Fibroblast of pulmonary artery (primary cell): ENCODE measurements around the gene VTI1B.

Experiments used
- DNase-seq: peaks from one replicate; pipeline ENCODE4 v3.0.0-alpha.2; 2010; ENCODE audit warnings: low read depth
- H3K4me3 ChIP-seq: replicated peaks from 2 replicates; pipeline ENCODE4 v1.5.1; 2011; ENCODE audit warnings: low read depth, mild to moderate bottlenecking, control low read depth, low read length, moderate library complexity
- CTCF ChIP-seq: IDR thresholded peaks from 2 replicates; pipeline ENCODE4 v1.5.1; 2011; ENCODE audit warnings: mild to moderate bottlenecking, control low read depth, low read length, inconsistent platforms; ENCODE audit errors: missing control alignments

Gene VTI1B

DNA sequence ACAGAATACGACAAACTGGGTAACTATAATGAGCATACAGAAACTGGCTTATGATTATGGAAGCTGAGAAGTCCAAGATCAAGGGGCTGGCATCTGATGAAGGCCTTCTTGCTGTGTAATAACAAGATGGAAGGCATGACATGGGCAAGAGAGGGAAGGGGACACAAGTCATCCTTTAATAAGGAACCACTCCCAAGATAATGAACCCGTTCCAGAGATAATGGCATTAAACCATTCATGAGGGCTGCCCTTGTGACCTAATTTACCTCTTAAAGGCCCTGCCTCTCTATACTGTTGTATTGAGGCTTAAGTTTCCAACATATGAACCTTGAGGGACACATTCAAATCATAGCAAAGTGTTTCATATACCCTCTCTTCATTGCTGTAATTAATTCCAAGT is 4.6 kb upstream of the VTI1B start:
- no peak for TF ChIP-seq CTCF
- no peak for DNase-seq
- no peak overlapping the region for H3K4me3 ChIP-seq

DNA sequence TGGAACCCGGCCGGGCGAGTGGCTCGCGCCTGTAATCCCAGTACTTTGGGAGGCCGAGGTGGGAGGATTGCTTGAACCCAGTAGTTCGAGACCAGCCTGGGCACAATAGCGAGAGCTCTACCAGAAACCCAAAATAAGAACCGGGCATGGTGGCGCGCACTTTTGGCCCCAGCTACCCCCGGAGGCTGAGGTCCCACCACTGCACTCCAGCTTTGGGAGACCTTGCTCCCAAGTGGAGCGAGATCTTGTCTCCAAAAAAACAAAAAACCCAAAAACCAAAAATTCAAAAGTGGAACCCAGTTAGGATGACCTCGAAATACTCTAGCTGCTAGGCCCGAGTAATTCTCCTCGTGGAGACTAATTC is 769 bp upstream of the VTI1B start:
- H3K4me3 ChIP-seq, result peak overlapping the region; percentile 89
- no peak for TF ChIP-seq CTCF

GRCh38 chr14:67674139-67674479 is 323 bp downstream of the VTI1B start:
- peak; percentile 44 for DNase-seq
- peak; percentile 5 for TF ChIP-seq CTCF
- peak overlapping the region; percentile 89 for H3K4me3 ChIP-seq

More for the DNA sequence above, 769 bp upstream of the VTI1B start:
- DNase-seq, result no peak

- no peak for TF ChIP-seq CTCF
- peak overlapping the region; percentile 89 for H3K4me3 ChIP-seq
- DNase-seq, result no peak
Measured at GRCh38 chr14:67673451-67673850, 981 bp downstream of the VTI1B start.

DNA sequence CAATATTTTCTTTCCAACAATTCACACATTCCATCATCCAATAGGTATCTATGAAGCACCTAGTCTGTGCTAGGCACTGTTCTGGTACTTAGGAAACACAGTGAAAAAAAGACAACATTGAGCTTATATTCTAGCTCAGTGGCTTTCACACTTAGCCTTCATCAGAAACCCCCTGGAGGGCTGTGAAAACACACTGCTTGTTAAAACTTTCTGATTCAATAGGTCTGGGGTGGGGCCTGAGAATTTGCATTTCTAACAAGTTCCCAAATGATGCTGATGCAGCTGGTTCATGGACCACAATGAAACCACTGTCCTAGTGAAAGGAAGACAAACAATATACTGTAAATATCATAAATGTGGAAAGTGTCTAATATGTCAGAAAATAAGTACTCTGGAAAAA is 5.9 kb downstream of the VTI1B start:
- H3K4me3 ChIP-seq, result no peak overlapping the region
- TF ChIP-seq CTCF, result no peak
- no peak for DNase-seq

- H3K4me3 ChIP-seq, result no peak overlapping the region
- peak; percentile 70 for TF ChIP-seq CTCF
- DNase-seq, result peak; percentile 86
Measured at GRCh38 chr14:67666750-67667449, 7.5 kb downstream of the VTI1B start.

GRCh38 chr14:67665868-67666267 is 8.6 kb downstream of the VTI1B start:
- TF ChIP-seq CTCF, result no peak
- DNase-seq, result peak; percentile 51
- no peak overlapping the region for H3K4me3 ChIP-seq
